H1 (cell line): ENCODE measurements around the gene IL36G. TPM values are rescaled to one million over a fixed set of nuclear protein-coding genes. Genes with fewer than 3 reads are reported as not detected.

ENCODE experiments used
- CEBPB ChIP-seq: IDR thresholded peaks from 2 replicates; pipeline ENCODE4 v1.6.1; 2012; ENCODE audit warnings: low read depth, low read length
- CHD2 ChIP-seq: IDR thresholded peaks from 2 replicates; pipeline ENCODE4 v1.6.1; 2012; ENCODE audit warnings: low read length, improper control_type of control experiment
- CTBP2 ChIP-seq: IDR thresholded peaks from 2 replicates; pipeline ENCODE4 v1.7.0; 2011; ENCODE audit warnings: borderline replicate concordance, mild to moderate bottlenecking, moderate library complexity, mixed read lengths, low read length; ENCODE audit not compliant: insufficient read depth, insufficient read length
- CTCF ChIP-seq, 3 experiments: IDR thresholded peaks; 1 replicate in 2 of 3; 2 replicates in 1 of 3; pipeline versions ENCODE4 v1.5.1 to v1.6.1; 2011; ENCODE audit warnings: low read length in 3 of 3, mild to moderate bottlenecking in 3 of 3, inconsistent platforms in 2 of 3, low read depth in 1 of 3, moderate library complexity in 1 of 3; ENCODE audit not compliant: insufficient read depth in 1 of 3; ENCODE audit errors: control extremely low read depth in 1 of 3
- FOSL1 ChIP-seq: IDR thresholded peaks from 2 replicates; pipeline ENCODE4 v1.6.1; 2011; ENCODE audit warnings: mild to moderate bottlenecking, low read depth, low read length, moderate library complexity; ENCODE audit not compliant: insufficient read depth
- KDM1A ChIP-seq: fragments of 200-600, 300-600 bp; sonication (generic); IDR thresholded peaks from 2 replicates; pipeline ENCODE4 v1.7.1; 2016; ENCODE audit warnings: mild to moderate bottlenecking, low read length, borderline replicate concordance
- SIN3A ChIP-seq, 2 experiments: IDR thresholded peaks in 1 of 2; conservative IDR thresholded peaks in 1 of 2; 2 replicates each; pipeline ENCODE4 v1.6.1; 2011 to 2012; ENCODE audit warnings: low read length in 2 of 2, improper control_type of control experiment in 1 of 2, low read depth in 1 of 2, mild to moderate bottlenecking in 1 of 2
- TCF12 ChIP-seq: IDR thresholded peaks from 2 replicates; pipeline ENCODE4 v1.6.1; 2011; ENCODE audit warnings: low read depth, mild to moderate bottlenecking, low read length
- polyA plus RNA-seq, 7 experiments: library from polyadenylated mRNA; depleted of rRNA in 3 of 7; stranded (reverse) in 5 of 7; unstranded in 2 of 7; fragments of >200 nt in 5 of 7; fragments of 200-250 nt in 2 of 7; gene quantifications; 1 replicate in 5 of 7; 2 replicates in 1 of 7; 4 replicates in 1 of 7; pipeline versions ENCODE4 v1.2.1 to v1.2.3, GENCODE V29; 2011 to 2013; ENCODE audit warnings: missing spikeins in 2 of 7, mixed read lengths in 2 of 7
- total RNA-seq: library from RNA; stranded (reverse); fragmentation: NEBNext Ultra II Directional; extraction: Animal tissue kit (Norgen Biotek cat#: 25700); gene quantifications from 2 replicates; pipeline ENCODE4 v1.2.1, GENCODE V29; 2021

IL36G gene
- total and polyA plus RNA-seq, 2 of the 8 experiments (the other 6 are each of a cell fraction or from before 2014, with no cell fraction given), result 0.39 TPM; not detected in 1

GRCh38 chr2:112941753-112942653, 35.8 kb upstream of the IL36G start (continued):
- no peak for TF ChIP-seq FOSL1
- no peak for TF ChIP-seq CEBPB
- 0 out of 4 replicates have a peak, but pooled peaks of 1 of the 2 experiments have one; percentile 35 for TF ChIP-seq SIN3A (conservative IDR thresholded peaks at IDR 0.05 in 1 of 2, IDR thresholded peaks at IDR 0.05 in 1 of 2; ENCODE audit: low read depth in 1 of 2, low read length in 2 of 2)
- TF ChIP-seq CTBP2, result no peak
- TF ChIP-seq CTCF (IDR thresholded peaks at IDR 0.05; ENCODE audit: control extremely low read depth in 1 of 3, insufficient read depth in 1 of 3, low read depth in 1 of 3, low read length in 3 of 3), result peak; percentile 94 to 97 (median 96)
- no peak for TF ChIP-seq KDM1A
- 0 out of 2 replicates have a peak, but pooled peaks have one; percentile 12 for TF ChIP-seq CHD2
- TF ChIP-seq TCF12, result peak; percentile 38; the same call in 1 of the 2 replicates
